Pancreas (tissue), 10 donors: ENCODE data around the gene BRWD1. TPM values are rescaled to one million over a fixed set of nuclear protein-coding genes. Genes with fewer than 3 reads are reported as not detected.

Experiments used
- ATAC-seq, 4 donors: fragments of 200-7000 bp; cut with Tn5 transposase; one replicate each; pipeline versions ENCODE4 v1.8.0 to v1.9.1; 2020; ENCODE audit warnings: mild to moderate bottlenecking in 4 of 4, moderate library complexity in 4 of 4
- DNase-seq, 6 donors: peaks; one replicate each; pipeline ENCODE4 v3.0.0-alpha.2; 2020
- FAIRE-seq: peaks from 2 replicates; lab custom pipeline; 2012; peaks lifted over from hg19 to GRCh38; lab: Jason Lieb, UNC
- H3K27ac ChIP-seq, 4 donors: fragments of 200-600 bp; sonication (generic); 1 replicate in 3 of 4; 2 replicates in 1 of 4; pipeline versions ENCODE4 v1.5.0 to v1.8.0; 2020
- H3K27me3 ChIP-seq, 4 donors: fragments of 200-600 bp; one replicate each; pipeline ENCODE4 v1.8.0; 2021
- H3K36me3 ChIP-seq, 3 donors: fragments of 200-600 bp; sonication (generic) in 1 of 3; one replicate each; pipeline versions ENCODE4 v1.5.0 to v1.8.0; 2020 to 2021
- H3K4me1 ChIP-seq, 3 donors: fragments of 200-600 bp; one replicate each; pipeline ENCODE4 v1.8.0; 2021
- H3K4me3 ChIP-seq, 4 donors: fragments of 200-600 bp; sonication (generic) in 2 of 4; one replicate each; pipeline versions ENCODE4 v1.5.0 to v1.8.0; 2020 to 2021
- H3K9me3 ChIP-seq, 4 donors: fragments of 200-600 bp; one replicate each; pipeline ENCODE4 v1.8.0; 2021
- CTCF ChIP-seq, 4 donors: fragments of 200-600 bp; sonication (generic) in 3 of 4; IDR thresholded peaks; one replicate each; pipeline versions ENCODE4 v1.5.0 to v1.8.0; 2021; ENCODE audit warnings: antibody characterized with exemption in 4 of 4
- WGBS, 2 donors: extraction: QIAGEN DNeasy Blood & Tissue Kit; methylation state at CpG; one replicate each; pipeline ENCODE4 v1.1.7; 2013; 5-methylcytosine and 5-hydroxymethylcytosine counted together
- intact Hi-C, 3 donors: fragments of 100-400 bp; cut with DNase I; formaldehyde crosslinking; loops; one replicate each; pipeline versions ENCODE4 v1.11.1 to v1.14.2; 2022
- polyA plus RNA-seq, 2 donors: library from polyadenylated mRNA; stranded (reverse); fragments of 200-250 nt; gene quantifications; one replicate each; pipeline ENCODE4 v1.2.3, GENCODE V29; 2013
- total RNA-seq, 6 donors: library from RNA; stranded (reverse); fragmentation: NEBNext Ultra II Directional in 4 of 6; extraction: Animal tissue kit (Norgen Biotek cat#: 25700) in 4 of 6; gene quantifications; one replicate each; pipeline versions ENCODE4 v1.2.1 to v1.2.4, GENCODE V29; 2021 to 2023
- donor health status: healthy with polysubstance abuse.
- donor health status: DM: no; HTN: no; CAD: no; lungs with moderate emphysema.
- donor health status: DM: no; HTN: no; CAD: no.
- donor health status: control.
- donor health status: control.
- donor health status: Bipolar disorder and iron deficiency.
- donor health status: DM: yes; HTN: yes; CAD: no.
- donor health status: DM: no; HTN: no; CAD: no.
- donor health status: DM: no; HTN: no; CAD: no.
- donor health status: DM: yes; HTN: yes; CAD: no.

The BRWD1 gene
- total and polyA plus RNA-seq, 8 donors = 7.4 to 31.7 (median 22.5) TPM

- no peak for ATAC-seq
- H3K36me3 ChIP-seq = no peaks in the 10 kb centered on the region
- WGBS, 2 donors = 2% methylated on average over 22 of the region's 22 CpGs
- peak overlapping the region; percentile 81 to 93 (median 89) for H3K27ac ChIP-seq
- H3K9me3 ChIP-seq = no peaks in the 10 kb centered on the region
- intact Hi-C loops = no loop called here
- peak overlapping the region; percentile 76 to 86 (median 84) for H3K4me3 ChIP-seq
- no peak for DNase-seq
- no peak for TF ChIP-seq CTCF (IDR thresholded peaks at IDR 0.05)
- FAIRE-seq = no peak
- no peaks in the 10 kb centered on the region for H3K27me3 ChIP-seq
- H3K4me1 ChIP-seq = peaks cover 3 to 14% (median 5%) of the 10 kb centered on the region in 3 donors
These were observed 129.1 kb downstream of the BRWD1 start for GRCh38 chr21:39184050-39184980.

GRCh38 chr21:39183272-39184049 is 130.0 kb downstream of the BRWD1 start, which contains the start of gene PSMG1:
Gene PSMG1, minus strand, starts transcription at chr21:39183451. Its CDS starts 66 bp downstream, at chr21:39183385.
- DNase-seq = peak; percentile 92 to 98 (median 96)
- H3K27me3 ChIP-seq = no peaks in the 10 kb centered on the region
- WGBS, 2 donors = 0% methylated on average over 70 to 75 of the region's 76 CpGs
- no peaks in the 10 kb centered on the region for H3K9me3 ChIP-seq
- intact Hi-C loops = no loop called here
- peak; percentile 91 to 97 (median 93) for ATAC-seq
- TF ChIP-seq CTCF (IDR thresholded peaks at IDR 0.05) = no peak
- H3K27ac ChIP-seq = peak within 1 kb of the TSS; percentile 81 to 93 (median 89)
- FAIRE-seq = no peak
- peak within 1 kb of the TSS; percentile 76 to 86 (median 84) for H3K4me3 ChIP-seq
- no peaks in the 10 kb centered on the region for H3K36me3 ChIP-seq
- peaks cover 3 to 14% (median 5%) of the 10 kb centered on the region in 3 donors for H3K4me1 ChIP-seq

GRCh38 chr21:39182484-39183271 is 130.8 kb downstream of the BRWD1 start:
- peak overlapping the region; percentile 81 to 93 (median 89) for H3K27ac ChIP-seq
- 1% methylated on average over 47 to 51 of the region's 51 CpGs for WGBS, 2 donors
- DNase-seq (peak in 1 of 6 donors; percentile 35), ATAC-seq (peak; percentile 52 to 66 (median 62)), FAIRE-seq (no peak)
- TF ChIP-seq CTCF (IDR thresholded peaks at IDR 0.05) = no peak
- H3K36me3 ChIP-seq = no peaks in the 10 kb centered on the region
- peak overlapping the region; percentile 76 to 86 (median 84) for H3K4me3 ChIP-seq
- no peaks in the 10 kb centered on the region for H3K9me3 ChIP-seq
- no peaks in the 10 kb centered on the region for H3K27me3 ChIP-seq
- intact Hi-C loops = no loop called here
- peaks cover 3 to 14% (median 5%) of the 10 kb centered on the region in 3 donors for H3K4me1 ChIP-seq

GRCh38 chr21:39182016-39182415 is 131.4 kb downstream of the BRWD1 start:
- Histone ChIP-seq H3K27me3 (no peaks in the 10 kb centered on the region), H3K9me3 (no peaks in the 10 kb centered on the region), H3K27ac (no peak overlapping the region), H3K4me3 (peak overlapping the region in 2 of 4 donors; percentile 83 to 84), H3K4me1 (peaks cover 3 to 14% (median 5%) of the 10 kb centered on the region in 3 donors), H3K36me3 (no peaks in the 10 kb centered on the region)
- 25 to 34% methylated on average over 8 of the region's 8 CpGs for WGBS, 2 donors
- no peak for TF ChIP-seq CTCF (IDR thresholded peaks at IDR 0.05)
- intact Hi-C loops = no loop called here
- no peak for FAIRE-seq
- ATAC-seq = no peak
- no peak for DNase-seq
